Measurements from ENCODE around the gene ETHE1. TPM values are rescaled to one million over a fixed set of nuclear protein-coding genes. Genes with fewer than 3 reads are reported as not detected.
A peak's percentile ranks its signal among the peaks of the same experiment; 100 is the strongest.

The ETHE1 gene
- polyA plus RNA-seq, 1 donor: 18.0 TPM

DNA sequence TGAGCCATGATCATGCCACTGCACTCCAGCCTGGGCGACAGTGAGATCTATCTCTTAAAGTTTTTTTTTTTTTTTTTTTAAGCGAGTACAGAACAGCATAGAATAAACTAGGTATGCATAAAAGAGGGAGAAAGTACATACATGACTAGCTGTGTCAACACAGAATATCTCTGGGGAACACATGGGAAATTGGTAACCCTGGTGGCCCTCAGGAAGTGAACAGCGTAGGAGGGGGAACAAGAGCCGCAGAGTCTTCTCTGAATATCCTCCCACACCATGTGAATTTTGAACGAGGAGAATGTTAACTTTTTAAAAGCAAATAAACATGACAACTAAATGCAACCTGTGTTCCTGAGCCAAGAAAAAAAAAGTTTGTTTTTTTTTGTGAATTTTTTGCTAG is 37.7 kb downstream of the ETHE1 start:
- DNase-seq: no peak

DNA sequence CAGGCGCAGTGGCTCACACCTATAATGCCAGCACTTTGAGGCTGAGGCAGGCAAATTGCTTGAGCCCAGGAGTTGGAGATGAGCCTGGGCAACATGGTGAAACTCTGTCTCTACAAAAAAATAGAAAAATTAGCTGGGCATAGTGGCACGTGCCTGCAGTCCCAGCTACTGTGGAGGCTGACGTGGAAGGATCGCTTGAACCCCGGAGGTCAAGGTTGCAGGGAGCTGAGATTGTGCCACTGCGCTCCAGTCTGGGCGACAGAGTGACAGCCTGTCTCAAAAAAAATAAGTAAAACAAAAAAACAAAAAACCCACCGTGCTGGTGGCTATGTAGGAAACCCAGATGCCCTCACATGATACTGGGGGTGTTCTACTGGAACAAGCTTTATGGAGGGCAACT is 38.8 kb downstream of the ETHE1 start:
- DNase-seq: no peak

DNA sequence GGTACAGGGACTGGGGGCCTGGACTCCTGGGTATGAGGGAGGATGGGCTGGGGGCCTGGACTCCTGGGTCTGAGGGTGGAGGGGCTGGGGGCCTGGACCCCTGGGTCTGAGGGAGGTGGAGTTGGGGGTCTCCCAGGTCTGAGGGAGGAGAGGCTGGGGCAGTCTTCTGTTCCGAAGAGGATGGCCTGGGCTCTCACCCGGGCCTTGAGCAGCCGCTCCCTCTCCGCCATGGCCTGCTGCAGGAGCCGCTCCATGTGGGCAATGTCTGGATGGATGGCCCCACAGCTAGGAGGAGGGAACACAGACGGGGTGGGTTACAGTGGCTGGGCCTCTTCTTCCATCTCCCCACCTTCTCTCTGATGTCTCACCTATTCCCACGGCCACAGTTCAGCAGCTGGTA is 40.6 kb downstream of the ETHE1 start:
- DNase-seq: no peak

DNA sequence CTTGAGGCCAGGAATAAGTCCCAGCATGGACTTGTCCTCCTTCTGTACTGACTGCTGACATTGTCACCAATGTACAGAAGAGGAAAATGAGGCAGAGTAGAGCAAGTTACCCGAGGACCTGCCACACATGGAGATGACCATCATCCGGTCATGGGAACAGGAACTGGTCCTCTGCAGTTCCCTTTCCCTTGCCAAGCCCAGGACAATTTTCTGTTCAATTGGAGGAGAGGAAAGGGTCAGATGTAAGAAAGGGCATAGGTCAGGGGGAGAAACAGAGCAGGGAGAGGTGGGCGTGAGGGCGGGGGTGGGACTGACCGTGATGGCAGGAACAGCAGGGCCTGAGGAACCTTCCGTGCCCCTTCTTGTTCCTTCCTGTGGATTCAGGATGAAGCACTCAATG is 41.0 kb downstream of the ETHE1 start:
- no peak for DNase-seq

DNA sequence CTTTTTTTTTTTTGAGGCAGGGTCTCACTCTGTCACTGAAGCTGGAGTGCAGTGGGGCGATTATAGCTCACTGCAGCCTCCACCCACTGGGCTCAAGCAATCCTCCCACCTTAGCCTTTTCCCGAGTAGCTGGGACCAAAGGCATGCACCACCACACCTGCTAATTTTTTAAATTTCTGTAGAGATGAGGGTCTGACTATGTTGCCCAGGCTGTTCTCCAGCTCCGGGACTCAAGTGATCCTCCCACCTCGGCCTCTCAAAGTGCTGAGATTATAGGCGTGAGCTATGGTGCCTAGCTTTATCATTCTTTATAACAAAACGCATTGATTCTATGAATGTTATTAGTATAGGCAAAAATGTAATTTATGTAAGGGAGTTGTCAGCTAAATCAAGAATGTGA is 43.7 kb downstream of the ETHE1 start:
- no peak for DNase-seq

DNA sequence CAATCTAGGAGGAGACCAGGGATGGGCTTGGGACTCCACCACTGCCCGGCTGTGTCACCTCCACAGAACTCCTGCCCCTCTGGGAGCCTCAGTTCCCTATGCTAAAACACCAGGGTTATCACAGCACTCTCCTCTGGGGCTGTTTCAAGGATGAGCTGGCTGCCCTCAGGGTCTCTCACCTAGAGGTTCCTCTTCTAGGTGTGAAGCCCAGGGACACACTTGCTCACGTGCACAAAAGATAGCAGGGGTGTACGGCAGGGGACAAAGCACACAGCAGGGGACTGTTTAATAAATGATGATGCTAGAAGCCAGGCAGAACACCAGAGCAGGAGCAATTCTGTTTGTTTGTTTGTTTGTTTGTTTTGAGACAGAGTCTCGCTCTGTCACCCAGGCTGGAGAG is 44.8 kb downstream of the ETHE1 start:
- DNase-seq: no peak

DNA sequence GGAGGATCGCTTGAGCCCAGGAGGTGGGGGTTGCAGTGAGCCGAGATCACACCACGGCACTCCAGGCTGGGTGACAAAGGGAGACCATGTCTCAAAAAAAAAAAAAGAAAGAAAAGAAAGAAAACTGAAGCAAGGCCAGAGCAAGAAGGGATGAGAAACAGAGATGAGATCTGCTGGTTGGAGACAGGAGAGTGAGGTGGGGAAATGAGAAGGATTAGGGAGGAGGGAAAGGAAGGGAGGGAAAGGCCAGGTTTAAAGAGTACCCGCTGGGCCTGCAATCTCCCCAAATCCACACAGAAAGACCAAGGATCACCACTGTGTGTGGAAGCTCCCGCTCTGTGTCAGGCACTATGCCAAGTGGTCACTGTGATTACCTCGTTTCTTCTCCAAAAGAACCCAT is 45.3 kb downstream of the ETHE1 start:
- DNase-seq: no peak

DNA sequence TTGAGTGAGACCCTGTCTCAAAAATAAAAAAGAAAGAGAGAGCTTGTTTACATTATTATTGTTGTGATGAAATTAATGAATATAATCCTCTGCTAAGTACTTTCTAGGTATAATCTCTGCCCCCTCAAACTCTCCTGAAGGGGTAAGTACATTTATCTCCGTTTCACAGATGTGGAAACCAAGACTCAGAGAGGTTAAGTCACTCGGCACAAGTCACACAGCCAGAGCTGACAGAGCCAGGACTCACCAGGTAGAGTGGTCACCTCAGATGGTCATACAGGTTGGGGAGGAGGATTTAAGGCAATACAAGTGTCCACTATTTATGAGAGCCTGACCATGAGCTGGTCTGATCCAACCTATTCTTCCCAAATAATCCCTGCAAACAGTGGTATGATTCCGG is 46.4 kb downstream of the ETHE1 start:
- DNase-seq: no peak

DNA sequence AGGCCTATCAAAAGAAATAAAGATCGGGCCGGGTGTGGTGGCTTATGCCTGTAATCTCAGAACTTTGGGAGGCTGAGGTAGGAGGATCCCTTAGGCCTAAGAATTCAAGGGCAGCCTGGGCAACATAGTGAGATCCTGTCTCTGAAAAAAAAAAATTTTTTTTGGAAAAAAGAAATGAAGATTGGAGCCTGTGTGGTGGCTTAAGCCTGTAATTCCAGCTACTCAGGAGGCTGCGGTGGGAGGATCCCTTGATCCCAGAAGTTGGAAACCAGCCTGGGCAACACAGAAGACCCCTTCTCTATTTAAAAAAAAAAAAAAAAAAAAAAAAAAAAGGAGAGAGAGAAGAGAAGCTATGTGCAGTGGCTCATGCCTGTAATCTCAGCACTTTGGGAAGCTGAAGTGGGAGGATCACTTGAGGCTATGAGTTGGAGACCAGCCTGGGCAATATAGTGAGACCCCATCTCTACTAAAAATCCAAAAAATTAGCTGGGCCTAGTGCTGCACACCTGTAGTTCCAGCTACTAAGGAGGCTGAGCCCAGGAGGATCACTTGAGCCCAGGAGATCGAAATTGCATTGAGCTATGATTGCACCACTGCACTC is 46.9 kb downstream of the ETHE1 start:
- no peak for DNase-seq

DNA sequence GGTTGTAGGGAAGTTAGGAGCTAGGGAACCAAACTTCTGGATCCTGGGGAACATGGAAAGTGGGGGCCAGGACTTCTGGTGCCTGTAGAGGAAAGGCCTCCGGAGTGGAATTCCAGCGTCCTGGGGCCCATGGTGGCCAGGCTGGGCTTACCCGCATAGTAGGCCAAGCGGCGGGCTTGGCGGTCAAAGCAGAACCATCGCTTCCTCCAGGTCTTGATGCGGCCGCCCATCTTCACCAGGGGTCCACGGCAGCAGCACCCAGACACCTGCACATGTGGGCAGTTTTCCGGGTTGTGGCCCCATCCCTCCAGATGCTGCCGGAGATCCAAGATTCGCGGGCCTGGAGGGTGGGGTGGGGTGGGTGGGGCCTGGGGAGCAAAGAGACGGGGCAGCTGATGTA is 47.8 kb downstream of the ETHE1 start:
- DNase-seq: no peak

DNA sequence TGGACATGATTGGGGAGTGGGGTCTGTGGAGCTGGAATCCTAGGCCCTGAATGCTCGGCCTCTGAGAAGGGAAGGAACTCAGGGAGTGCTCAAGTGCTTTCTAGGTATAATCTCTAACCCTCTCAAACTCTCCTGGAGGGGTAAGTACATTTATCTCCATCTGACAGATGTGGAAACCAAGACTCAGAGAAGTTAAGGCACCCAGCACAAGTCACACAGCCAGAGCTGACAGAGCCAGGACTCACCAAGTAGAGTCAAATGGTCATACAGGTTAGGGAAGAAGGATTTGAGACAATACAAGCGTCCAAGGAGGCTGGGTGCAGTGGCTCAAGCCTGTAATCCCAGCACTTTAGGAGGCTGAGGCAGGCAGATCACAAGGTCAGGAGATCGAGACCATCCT is 48.7 kb downstream of the ETHE1 start:
- no peak for DNase-seq

DNA sequence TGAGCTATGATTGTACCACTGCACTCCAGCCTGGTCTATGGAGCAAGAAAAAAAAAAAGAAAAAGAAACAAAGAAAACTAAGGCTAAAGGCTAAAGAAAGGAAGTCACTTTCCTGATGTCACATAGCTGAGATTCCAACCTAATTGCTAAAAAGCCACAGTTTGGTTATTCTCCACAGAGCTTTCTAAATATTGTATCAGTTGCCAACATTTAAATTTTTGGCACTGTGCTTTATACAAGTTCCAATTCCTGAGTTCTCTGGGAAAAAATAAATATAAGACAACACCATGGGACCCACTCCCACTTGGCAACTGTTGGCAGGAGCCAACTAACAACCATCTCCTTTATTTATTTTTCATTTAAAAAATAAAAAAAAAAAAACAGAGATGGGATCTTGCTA is 50.4 kb downstream of the ETHE1 start:
- no peak for DNase-seq

DNA sequence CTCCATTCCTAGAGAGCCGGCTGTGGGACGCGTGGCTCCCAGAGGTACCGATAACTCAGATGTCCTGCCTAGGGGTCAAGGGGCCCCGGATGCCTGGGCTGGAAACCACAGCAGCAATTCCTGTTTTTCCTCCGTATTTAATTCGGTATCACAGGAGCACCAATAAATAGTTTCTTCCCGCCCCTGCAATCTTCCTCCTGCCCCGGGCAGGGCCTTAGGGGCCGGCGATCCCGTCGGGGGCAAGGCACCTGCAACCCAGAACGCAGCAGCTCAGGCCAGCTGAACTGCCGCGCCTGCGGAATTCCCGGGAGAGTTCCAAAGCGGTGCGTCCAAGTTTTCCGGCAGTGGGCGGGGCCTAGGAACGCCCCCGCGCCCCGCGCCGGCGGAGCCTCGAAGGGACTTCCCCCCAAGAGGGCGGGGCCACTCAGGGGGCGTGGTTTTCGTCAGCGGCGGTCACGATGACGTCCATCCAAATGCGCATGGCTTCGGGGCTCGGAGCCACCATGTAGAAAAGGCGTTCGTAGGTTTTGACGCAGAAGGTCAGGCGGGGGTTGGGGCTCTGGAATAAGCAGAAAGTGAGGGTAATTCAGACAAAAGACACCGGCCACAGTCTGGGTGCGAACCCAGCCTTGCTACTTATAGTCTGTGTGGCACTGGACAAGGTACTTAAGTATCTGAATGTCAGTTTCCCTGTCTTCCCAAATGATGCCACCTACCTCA is 51.9 kb downstream of the ETHE1 start:
- peak; percentile 94 for DNase-seq

DNA sequence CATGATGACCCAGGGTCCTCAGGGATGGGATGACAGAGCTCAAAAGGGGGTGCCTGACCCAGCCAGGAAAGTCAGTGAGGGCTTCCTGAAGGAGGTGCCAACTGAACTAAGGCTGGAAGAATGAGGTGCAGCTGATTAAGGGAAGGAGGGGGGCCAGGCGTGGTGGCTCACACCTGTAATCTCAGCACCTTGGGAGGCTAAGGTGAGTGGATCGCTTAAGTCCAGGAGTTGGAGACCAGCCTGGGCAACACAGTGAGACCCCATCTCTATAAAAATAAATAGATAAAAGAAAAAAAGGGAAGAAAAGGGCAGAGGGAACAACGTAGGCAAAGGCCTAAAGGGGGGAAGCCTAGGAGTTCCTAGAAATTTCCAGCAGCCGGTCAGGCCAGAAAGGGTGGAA is 52.5 kb downstream of the ETHE1 start:
- no peak for DNase-seq

DNA sequence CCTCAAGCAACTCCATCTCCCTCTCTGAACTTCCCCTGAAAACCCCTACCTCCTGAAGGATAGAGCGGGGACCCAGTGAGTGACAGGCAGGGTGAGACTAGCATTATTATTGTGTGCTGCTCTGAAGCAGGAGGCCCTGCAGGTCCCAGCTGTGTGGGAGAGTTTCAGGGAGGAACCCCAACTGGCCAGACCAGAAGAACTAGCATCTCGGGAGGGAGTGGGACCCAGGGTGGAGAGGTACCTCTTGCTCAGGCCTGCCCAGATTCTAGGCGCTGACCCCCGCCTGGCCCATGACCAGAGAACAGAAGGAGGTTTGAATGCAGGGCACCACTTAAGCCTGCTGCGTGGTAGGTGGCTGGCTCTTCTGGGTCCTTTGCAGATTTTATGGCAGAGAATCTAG is 55.9 kb downstream of the ETHE1 start:
- no peak for DNase-seq

DNA sequence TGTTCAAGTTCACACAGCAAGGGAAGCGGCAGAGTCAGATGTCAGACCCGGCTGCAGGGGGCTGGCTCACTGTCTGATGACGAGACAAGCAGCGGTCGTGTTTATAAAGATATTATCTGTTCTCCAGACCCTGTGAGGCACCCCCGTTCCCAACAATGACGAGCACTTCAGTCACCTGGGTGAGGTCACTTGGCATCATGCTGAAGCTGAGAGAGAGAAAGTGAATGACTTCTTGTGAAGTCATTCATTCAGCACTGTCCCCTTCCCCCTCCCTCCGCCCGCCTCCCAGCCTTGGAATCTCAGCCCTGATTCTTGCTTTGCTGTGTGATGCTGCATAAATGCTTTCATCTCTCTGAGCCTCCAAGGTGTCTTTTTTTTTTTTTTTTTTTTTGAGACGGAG is 56.7 kb downstream of the ETHE1 start:
- DNase-seq: no peak

DNA sequence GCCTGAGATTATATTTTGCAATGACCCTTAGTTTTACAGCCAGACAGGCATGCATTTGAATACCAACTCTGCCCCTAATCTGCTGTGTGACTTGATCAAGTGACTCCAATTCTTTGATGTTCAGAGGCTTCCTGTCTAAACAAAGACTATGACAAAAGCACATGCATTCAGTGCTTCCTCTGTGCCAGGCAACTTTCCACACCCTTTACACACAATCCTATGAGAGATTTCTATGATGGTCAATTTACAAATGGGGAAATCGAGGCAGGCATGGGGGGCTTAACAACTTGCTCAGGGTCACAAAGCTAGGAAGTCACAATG is 57.9 kb downstream of the ETHE1 start:
- DNase-seq: no peak

DNA sequence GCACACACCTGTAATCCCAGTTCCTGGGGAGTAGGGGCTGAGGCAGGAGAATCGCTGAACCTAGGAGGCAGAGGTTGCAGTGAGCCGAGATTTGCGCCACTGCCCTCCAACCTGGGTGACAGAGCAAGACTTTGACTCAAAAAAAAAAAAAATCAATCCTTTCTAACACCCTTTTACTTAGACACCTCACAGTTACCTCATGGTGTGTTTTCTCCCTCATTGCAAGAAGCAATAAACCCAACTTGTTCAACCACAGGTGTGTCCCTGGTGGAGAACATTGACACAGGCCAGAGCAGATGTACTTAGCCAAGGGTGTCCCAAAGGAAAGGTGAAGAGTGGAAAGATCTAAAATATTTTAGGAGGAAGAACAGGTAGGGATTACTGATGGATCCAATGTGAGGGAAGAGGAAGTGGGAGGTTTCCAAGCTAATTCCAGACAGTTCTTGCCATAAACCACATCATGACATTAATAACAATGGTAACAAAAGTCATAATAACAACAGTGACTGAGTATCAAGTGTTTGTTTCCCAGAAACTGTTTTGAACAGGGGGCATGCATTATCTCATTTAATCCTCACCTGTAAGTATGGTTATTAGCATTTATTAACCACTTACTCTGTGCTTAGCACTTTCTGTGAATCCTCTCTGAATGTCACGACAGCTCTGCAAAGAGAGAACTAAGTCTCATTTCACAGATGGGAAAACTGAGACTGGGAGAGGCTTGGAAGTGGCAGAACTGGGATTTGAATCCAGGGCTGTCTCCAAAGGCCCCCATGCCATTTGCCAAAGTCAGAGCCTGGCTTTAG is 58.4 kb downstream of the ETHE1 start:
- no peak for DNase-seq

DNA sequence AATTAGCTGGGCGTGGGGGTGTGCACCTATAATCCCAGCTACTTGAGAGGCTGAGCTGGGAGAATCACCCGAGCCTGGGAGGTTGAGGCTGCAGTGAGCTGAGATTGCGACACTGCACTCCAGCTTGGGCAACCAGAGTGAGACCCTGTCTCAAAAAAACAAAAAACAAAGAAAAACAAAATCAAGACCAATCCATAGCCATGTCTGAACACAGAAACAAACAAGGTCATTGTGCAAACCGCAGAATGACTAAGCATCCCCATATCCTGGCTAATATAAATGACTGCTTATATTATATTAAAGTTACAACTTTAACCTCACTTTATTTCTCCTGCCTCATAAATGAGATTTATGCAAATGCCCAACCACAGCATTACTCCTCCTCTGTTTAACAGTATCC is 59.3 kb downstream of the ETHE1 start:
- DNase-seq: no peak

DNA sequence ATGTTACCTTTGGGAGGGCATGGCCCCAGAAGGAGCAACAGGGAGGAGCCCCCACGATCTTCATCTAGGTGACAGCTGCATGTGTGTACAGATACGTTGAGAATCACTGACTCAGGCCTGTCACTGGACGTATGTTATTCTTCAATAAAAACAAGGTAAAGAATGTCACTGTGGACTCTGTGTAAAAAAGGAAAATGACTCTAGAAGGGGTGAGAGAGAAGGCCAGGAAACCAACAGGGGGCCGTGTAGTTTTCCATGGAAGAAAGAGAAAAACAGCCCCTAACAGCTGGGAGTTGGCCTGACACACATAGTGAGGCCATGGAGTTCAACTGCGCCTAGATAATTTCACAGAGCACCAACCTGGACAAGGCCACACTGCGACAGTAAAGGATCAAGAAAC is 59.7 kb downstream of the ETHE1 start:
- DNase-seq: no peak

DNA sequence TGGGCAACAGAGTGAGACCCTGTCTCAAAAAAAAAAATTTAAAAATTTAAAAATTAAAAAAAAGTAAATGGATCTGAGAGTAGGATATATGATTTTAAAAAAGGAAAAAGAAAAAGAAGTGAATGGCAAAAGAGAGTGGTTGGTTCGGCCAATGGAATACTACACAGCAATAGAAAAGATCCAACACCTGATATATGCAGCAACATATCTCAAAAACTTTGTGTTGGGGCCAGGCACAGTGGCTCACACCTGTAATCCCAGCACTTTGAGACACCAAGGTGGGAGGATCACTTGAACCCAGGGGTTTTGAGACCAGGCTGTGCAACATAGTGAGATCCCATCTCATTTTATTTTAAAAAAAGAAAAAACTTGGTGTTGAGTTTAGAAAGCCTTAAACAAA is 60.2 kb downstream of the ETHE1 start:
- DNase-seq: no peak

DNA sequence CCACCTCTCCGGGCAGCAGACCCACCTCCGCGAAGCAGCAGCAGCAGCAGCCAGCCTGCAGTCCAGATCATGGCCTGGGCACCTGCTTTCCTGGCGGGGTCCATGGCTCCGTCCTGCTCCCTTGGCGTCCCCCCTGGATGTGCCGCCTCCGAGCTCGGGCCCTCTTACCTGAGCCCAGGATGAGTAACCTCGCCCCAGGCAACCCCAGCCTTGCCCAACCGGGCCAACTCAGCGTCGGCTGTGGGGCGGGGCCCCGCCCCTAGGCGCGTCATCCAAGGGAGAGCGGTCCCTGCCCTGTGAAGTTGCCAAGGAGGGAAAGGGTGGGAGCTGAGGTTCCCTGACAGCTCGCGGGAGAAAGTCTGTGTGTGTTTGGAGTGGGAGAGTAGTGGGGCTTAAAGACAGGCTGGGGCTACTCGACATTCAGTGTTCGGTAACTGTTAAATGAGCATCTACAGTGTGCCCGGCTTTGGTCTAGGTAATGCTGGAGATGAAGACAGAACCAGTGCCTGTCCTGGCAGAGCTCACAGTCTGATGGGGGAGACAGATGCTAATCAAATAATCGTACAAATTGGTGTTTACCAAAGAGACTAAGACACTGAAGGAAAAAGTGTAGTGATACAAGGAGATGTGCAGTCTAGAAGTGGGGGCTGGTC is 61.4 kb downstream of the ETHE1 start, which contains the start of gene LYPD3:
LYPD3 (minus strand) TSS at position 141 of the 653 bp plus-strand sequence; CDS start at position 104, 37 bp downstream.
- DNase-seq: no peak

DNA sequence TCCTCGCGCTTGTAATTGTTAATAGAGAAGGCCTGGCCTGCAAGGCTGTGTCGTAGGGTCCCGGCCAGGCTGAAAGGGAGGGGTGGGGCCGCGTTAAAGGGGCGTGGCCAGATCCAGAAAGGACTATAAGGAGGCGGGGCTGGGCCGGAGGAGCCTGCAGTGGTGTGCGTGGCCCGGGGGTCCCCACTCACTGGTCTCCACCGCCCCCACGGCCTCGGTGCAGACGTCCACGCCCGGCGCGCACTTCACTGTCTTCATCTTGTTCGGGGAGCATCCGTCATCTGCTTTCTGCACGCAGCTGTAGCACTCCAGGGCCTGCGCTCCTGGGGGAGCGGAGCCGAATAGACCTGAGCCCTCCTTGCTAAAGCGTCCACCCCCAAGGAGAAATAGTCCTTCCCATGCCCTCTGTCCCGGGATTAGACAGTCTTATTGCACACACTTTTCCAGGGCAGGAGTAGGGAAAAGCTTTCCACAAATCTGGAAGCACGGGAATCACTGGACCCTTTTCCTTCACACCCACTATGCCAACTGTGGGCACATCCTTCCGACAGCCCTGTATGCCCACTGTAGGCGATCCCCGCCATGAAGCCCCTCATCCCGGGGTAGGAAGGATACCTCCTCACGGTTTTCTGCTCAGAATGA is 62.7 kb downstream of the ETHE1 start:
- no peak for DNase-seq
